Stomach (tissue), 9 donors: Measurements from ENCODE around the gene LYL1. TPM values are rescaled to one million over a fixed set of nuclear protein-coding genes. Genes with fewer than 3 reads are reported as not detected.
"Not testable (repeated sequence)": the region's sequence is repeated elsewhere in the genome, so short reads cannot be mapped to it uniquely, and the experiment has no call there.

Experiments used
- DNase-seq, 2 donors: peaks; one replicate each; pipeline versions ENCODE4 v3.0.0 to v3.0.0-alpha.2; 2013 to 2019
- H3K27ac ChIP-seq, 5 donors: fragments of 200-600 bp in 4 of 5; sonication (generic) in 4 of 5; one replicate each; pipeline ENCODE4 v1.5.1; 2013 to 2019; ENCODE audit warnings: mild to moderate bottlenecking in 1 of 5, moderate library complexity in 1 of 5
- H3K27me3 ChIP-seq, 3 donors: fragments of 200-600 bp; sonication (generic); one replicate each; pipeline ENCODE4 v1.5.1; 2017 to 2019; ENCODE audit warnings: mixed run types in 1 of 3
- H3K36me3 ChIP-seq, 4 donors: fragments of 200-600 bp; sonication (generic); 1 replicate in 3 of 4; 2 replicates in 1 of 4; pipeline ENCODE4 v1.5.1; 2016 to 2019
- H3K4me1 ChIP-seq, 4 donors: fragments of 200-600 bp; sonication (generic); one replicate each; pipeline ENCODE4 v1.5.1; 2016 to 2019
- H3K4me3 ChIP-seq, 4 donors: fragments of 200-600 bp; sonication (generic) in 3 of 4; one replicate each; pipeline ENCODE4 v1.5.1; 2016 to 2019; ENCODE audit warnings: mild to moderate bottlenecking in 1 of 4
- H3K9me3 ChIP-seq, 4 donors: fragments of 200-600 bp; sonication (generic); one replicate each; pipeline ENCODE4 v1.5.1; 2016 to 2019
- CTCF ChIP-seq, 7 experiments: fragments of 450-650 bp in 4 of 7; fragments of 200-600 bp in 3 of 7; sonication (generic) in 3 of 7; IDR thresholded peaks; one replicate each; pipeline ENCODE4 v1.5.1; 2016 to 2019; ENCODE audit warnings: antibody characterized with exemption in 7 of 7, control low read depth in 2 of 7, mild to moderate bottlenecking in 1 of 7
- EP300 ChIP-seq: sonication (generic); formaldehyde crosslinking; IDR thresholded peaks from one replicate; pipeline ENCODE4 v1.6.1; 2017; ENCODE audit warnings: antibody characterized with exemption
- POLR2A ChIP-seq, 4 donors: fragments of 450-650 bp; IDR thresholded peaks; one replicate each; pipeline ENCODE4 v1.6.1; 2016; ENCODE audit warnings: antibody characterized with exemption in 4 of 4, control low read depth in 2 of 4, mild to moderate bottlenecking in 1 of 4, moderate library complexity in 1 of 4
- POLR2AphosphoS5 ChIP-seq, 3 donors: sonication (generic); formaldehyde crosslinking; IDR thresholded peaks; one replicate each; pipeline ENCODE4 v1.6.1; 2016; ENCODE audit warnings: antibody characterized with exemption in 3 of 3
- WGBS, 5 donors: extraction: QIAGEN DNeasy Blood & Tissue Kit in 3 of 5; methylation state at CpG; one replicate each; pipeline versions ENCODE4 v1.1.5 to v1.1.7; 2013 to 2018; 5-methylcytosine and 5-hydroxymethylcytosine counted together
- intact Hi-C: fragments of 100-400 bp; cut with DNase I; formaldehyde crosslinking; loops from one replicate; pipeline ENCODE4 v1.15.1; 2023; ENCODE audit warnings: low total_unique reads
- polyA plus RNA-seq, 3 donors: library from polyadenylated mRNA; stranded (reverse); fragments of 200-250 nt; gene quantifications; one replicate each; pipeline ENCODE4 v1.2.3, GENCODE V29; 2013
- total RNA-seq, 5 donors: library from RNA; depleted of rRNA; stranded (reverse); fragments of >200 nt; gene quantifications; one replicate each; pipeline versions ENCODE4 v1.1.0 to v1.2.3, GENCODE V29; 2014 to 2016
- donor health status: healthy with polysubstance abuse.
- donor health status: Bipolar disorder and iron deficiency.
- donor health status: healthy.

Gene LYL1
- total and polyA plus RNA-seq, 8 donors, result 1.3 to 19.3 (median 5.0) TPM; not detected in 1

- whole genome bisulfite sequencing, 5 donors, result 0 to 1% (median 0%) methylated on average over 19 to 51 of the region's 51 CpGs
- Histone ChIP-seq H3K27me3 (no peaks in the 10 kb centered on the region), H3K9me3 (no peaks in the 10 kb centered on the region), H3K4me3 (peak within 1 kb of the TSS; percentile 85 to 92 (median 88)), H3K36me3 (peaks cover 0 to 13% (median 7%) of the 10 kb centered on the region in 4 donors), H3K27ac (peak within 1 kb of the TSS; percentile 93 to 99 (median 99)), H3K4me1 (peaks cover 13 to 39% (median 30%) of the 10 kb centered on the region in 4 donors)
- TF ChIP-seq POLR2A (IDR thresholded peaks at IDR 0.05), result peak in 2 of 4 donors; percentile 26 to 65
- TF ChIP-seq POLR2AphosphoS5 (IDR thresholded peaks at IDR 0.05), result peak; percentile 96 to 98 (median 98)
- TF ChIP-seq EP300, result no peak
- TF ChIP-seq CTCF (IDR thresholded peaks at IDR 0.05), result peak in 5 of 7 experiments; percentile 36 to 78 (median 50)
- peak; percentile 95 to 98 for DNase-seq
- intact Hi-C loops, result no loop called here
Observed at GRCh38 chr19:13150187-13150930, 47.7 kb upstream of the LYL1 start, which contains the start of the genes IER2 and STX10. IER2 (plus strand) TSS chr19:13150411; CDS start chr19:13153187, 2,776 bp downstream. STX10 (minus strand) TSS chr19:13150375; CDS start chr19:13150173, 202 bp downstream.

- no peaks in the 10 kb centered on the region for H3K27me3 ChIP-seq
Observed at GRCh38 chr19:13149628-13150186, 47.0 kb upstream of the LYL1 start.

GRCh38 chr19:13149173-13149627 lies 46.5 kb upstream of the LYL1 start:
- 15 to 25% (median 20%) methylated on average over 16 to 17 of the region's 17 CpGs for WGBS, 5 donors
- Histone ChIP-seq H3K4me1 (peaks cover 8 to 40% (median 24%) of the 10 kb centered on the region in 4 donors), H3K4me3 (peak overlapping the region; percentile 85 to 92 (median 88)), H3K36me3 (peaks cover 9 to 24% (median 18%) of the 10 kb centered on the region in 4 donors), H3K27ac (peak overlapping the region; percentile 93 to 99 (median 99))
- DNase-seq, H3K9me3 ChIP-seq, H3K27me3 ChIP-seq, intact Hi-C loops: not testable (repeated sequence)

More at GRCh38 chr19:13149628-13150186, 47.0 kb upstream of the LYL1 start:
- Histone ChIP-seq H3K4me1 (peaks cover 8 to 35% (median 25%) of the 10 kb centered on the region in 4 donors), H3K27ac (peak overlapping the region; percentile 93 to 99 (median 99)), H3K9me3 (no peaks in the 10 kb centered on the region), H3K36me3 (peaks cover 4 to 19% (median 13%) of the 10 kb centered on the region in 4 donors), H3K4me3 (peak overlapping the region; percentile 85 to 92 (median 88))
- WGBS, 5 donors, result 0 to 1% (median 0%) methylated on average over 9 to 46 of the region's 46 CpGs
- intact Hi-C loops, result no loop called here
- TF ChIP-seq EP300, result no peak
- DNase-seq, result peak; percentile 61 to 81

GRCh38 chr19:13146763-13147563 lies 44.3 kb upstream of the LYL1 start:
- H3K27ac ChIP-seq, result peak overlapping the region in 2 of 5 donors; percentile 99
- H3K9me3 ChIP-seq, result no peaks in the 10 kb centered on the region
- peaks cover 16 to 57% (median 34%) of the 10 kb centered on the region in 4 donors for H3K4me1 ChIP-seq
- H3K36me3 ChIP-seq, result peaks cover 15 to 34% (median 26%) of the 10 kb centered on the region in 4 donors
- H3K27me3 ChIP-seq, result no peaks in the 10 kb centered on the region
- WGBS, 5 donors, result 51 to 69% (median 63%) methylated on average over 16 of the region's 16 CpGs
- TF ChIP-seq CTCF (IDR thresholded peaks at IDR 0.05), result no peak
- peak in 1 of 3 donors; percentile 11 for TF ChIP-seq POLR2AphosphoS5 (IDR thresholded peaks at IDR 0.05)
- no peak for TF ChIP-seq EP300
- peak in 1 of 2 donors; percentile 63 for DNase-seq
- H3K4me3 ChIP-seq, result no peak overlapping the region
- intact Hi-C loops, result no loop called here
